RWPE2 (cell line): Measurements from ENCODE around the gene GLB1L.

Source experiments
- ATAC-seq: fragments of 200-7000 bp; cut with Tn5 transposase; 3 replicates; pipeline ENCODE4 v1.9.1; 2021; ENCODE audit warnings: low read depth
- DNase-seq: peaks from one replicate; pipeline ENCODE4 v3.0.0-alpha.2; 2020; ENCODE audit warnings: low spot score
- H3K27ac ChIP-seq: fragments of 450-650 bp; 2 replicates; pipeline ENCODE4 v1.5.1; 2017; ENCODE audit warnings: mild to moderate bottlenecking; ENCODE audit not compliant: poor library complexity, severe bottlenecking
- H3K27me3 ChIP-seq: fragments of 250-450 bp; sonication (Bioruptor Pico); 2 replicates; pipeline ENCODE4 v1.5.1; 2021; ENCODE audit warnings: mild to moderate bottlenecking, moderate library complexity; ENCODE audit not compliant: insufficient read depth, poor library complexity, severe bottlenecking
- H3K36me3 ChIP-seq: fragments of 250-450 bp; sonication (Bioruptor Pico); 2 replicates; pipeline ENCODE4 v1.5.1; 2020; ENCODE audit warnings: low read depth, mild to moderate bottlenecking, moderate library complexity
- H3K4me1 ChIP-seq: fragments of 250-450 bp; sonication (Bioruptor Pico); 2 replicates; pipeline ENCODE4 v1.5.1; 2021; ENCODE audit warnings: mild to moderate bottlenecking, moderate library complexity; ENCODE audit not compliant: insufficient read depth, poor library complexity, severe bottlenecking
- H3K4me3 ChIP-seq: fragments of 250-450 bp; sonication (Bioruptor Pico); 2 replicates; pipeline ENCODE4 v1.5.1; 2021; ENCODE audit warnings: mild to moderate bottlenecking, moderate library complexity; ENCODE audit not compliant: severe bottlenecking
- H3K9me3 ChIP-seq: fragments of 250-450 bp; sonication (Bioruptor Pico); 2 replicates; pipeline ENCODE4 v1.5.1; 2021; ENCODE audit warnings: mild to moderate bottlenecking, moderate library complexity; ENCODE audit not compliant: severe bottlenecking
- CTCF ChIP-seq: fragments of 450-650 bp; IDR thresholded peaks from one replicate; pipeline ENCODE4 v1.5.1; 2017; ENCODE audit warnings: mild to moderate bottlenecking, moderate library complexity; ENCODE audit not compliant: poor library complexity, severe bottlenecking

Gene GLB1L

GRCh38 chr2:219285373-219285735 is 40.1 kb upstream of the GLB1L start:
- H3K27ac ChIP-seq = peak overlapping the region; percentile 79
- no peaks in the 10 kb centered on the region for H3K27me3 ChIP-seq
- H3K9me3 ChIP-seq = no peaks in the 10 kb centered on the region
- peaks cover 26% of the 10 kb centered on the region for H3K4me1 ChIP-seq
- peaks cover 34% of the 10 kb centered on the region for H3K36me3 ChIP-seq
- no peak for ATAC-seq
- no peak overlapping the region for H3K4me3 ChIP-seq
- TF ChIP-seq CTCF = no peak
- no peak for DNase-seq

GRCh38 chr2:219284501-219285372 is 39.5 kb upstream of the GLB1L start:
- Histone ChIP-seq H3K4me3 (no peak overlapping the region), H3K27me3 (no peaks in the 10 kb centered on the region), H3K4me1 (peaks cover 24% of the 10 kb centered on the region), H3K27ac (peak overlapping the region; percentile 79), H3K36me3 (peaks cover 35% of the 10 kb centered on the region), H3K9me3 (no peaks in the 10 kb centered on the region)
- ATAC-seq (no peak), DNase-seq (no peak)
- no peak for TF ChIP-seq CTCF

GRCh38 chr2:219282943-219283581 is 37.8 kb upstream of the GLB1L start:
- no peak overlapping the region for H3K27ac ChIP-seq
- H3K9me3 ChIP-seq = no peaks in the 10 kb centered on the region
- ATAC-seq = no peak
- peaks cover 35% of the 10 kb centered on the region for H3K36me3 ChIP-seq
- no peak for TF ChIP-seq CTCF
- H3K27me3 ChIP-seq = no peaks in the 10 kb centered on the region
- peaks cover 26% of the 10 kb centered on the region for H3K4me1 ChIP-seq
- H3K4me3 ChIP-seq = no peak overlapping the region
- DNase-seq = no peak

GRCh38 chr2:219282375-219282774 is 37.1 kb upstream of the GLB1L start:
- Histone ChIP-seq H3K27ac (no peak overlapping the region), H3K4me1 (peaks cover 31% of the 10 kb centered on the region), H3K36me3 (peaks cover 35% of the 10 kb centered on the region), H3K4me3 (no peak overlapping the region), H3K27me3 (no peaks in the 10 kb centered on the region), H3K9me3 (no peaks in the 10 kb centered on the region)
- no peak for ATAC-seq
- TF ChIP-seq CTCF = no peak
- DNase-seq = no peak

- Histone ChIP-seq H3K4me3 (no peak overlapping the region), H3K36me3 (peaks cover 35% of the 10 kb centered on the region)
These were observed 36.3 kb upstream of the GLB1L start for GRCh38 chr2:219281588-219281987.

More at GRCh38 chr2:219281588-219281987, 36.3 kb upstream of the GLB1L start:
- ATAC-seq = no peak
- peaks cover 30% of the 10 kb centered on the region for H3K4me1 ChIP-seq
- DNase-seq = no peak
- H3K27ac ChIP-seq = no peak overlapping the region
- H3K27me3 ChIP-seq = no peaks in the 10 kb centered on the region
- no peaks in the 10 kb centered on the region for H3K9me3 ChIP-seq
- no peak for TF ChIP-seq CTCF
